Endothelial cell of umbilical vein (primary cell): ENCODE results near the gene HAUS7.

ENCODE experiments used
- CTCF ChIP-seq, 2 donors: IDR thresholded peaks; 1 replicate in 1 of 2; 2 replicates in 1 of 2; pipeline ENCODE4 v1.5.1; 2011; ENCODE audit warnings: low read length in 2 of 2, mild to moderate bottlenecking in 2 of 2, moderate library complexity in 2 of 2, control low read depth in 1 of 2, inconsistent platforms in 1 of 2, low read depth in 1 of 2; ENCODE audit not compliant: insufficient read depth in 1 of 2; ENCODE audit errors: extremely low read depth in 1 of 2
- EZH2 ChIP-seq: IDR thresholded peaks from 2 replicates; pipeline ENCODE4 v1.6.1; 2012; ENCODE audit warnings: borderline replicate concordance, low read depth, mild to moderate bottlenecking, moderate library complexity, low read length, inconsistent platforms; ENCODE audit not compliant: severe bottlenecking
- MYC ChIP-seq: IDR thresholded peaks from one replicate; pipeline ENCODE4 v1.6.1; 2011; ENCODE audit warnings: mild to moderate bottlenecking, low read depth, low read length
- POLR2A ChIP-seq: IDR thresholded peaks from 2 replicates; pipeline ENCODE4 v1.6.1; 2012; ENCODE audit warnings: low read depth, mild to moderate bottlenecking, control low read depth, low read length
- POLR2AphosphoS5 ChIP-seq: IDR thresholded peaks from 2 replicates; pipeline ENCODE4 v1.6.1; 2012; ENCODE audit warnings: low read depth, mild to moderate bottlenecking, control low read depth, low read length, moderate library complexity; ENCODE audit not compliant: insufficient read depth

GRCh38 chrX:153486171-153486570 is 15.8 kb upstream of the HAUS7 start:
- TF ChIP-seq CTCF (IDR thresholded peaks at IDR 0.05; ENCODE audit: extremely low read depth in 1 of 2, insufficient read depth in 1 of 2, low read depth in 1 of 2, low read length in 2 of 2) (no peak), POLR2AphosphoS5 (no peak), MYC (no peak), EZH2 (no peak), POLR2A (no peak)
